Measurements from ENCODE around the gene SHLD1. TPM values are rescaled to one million over a fixed set of nuclear protein-coding genes. Genes with fewer than 3 reads are reported as not detected.

Gene SHLD1
- total RNA-seq, 1 experiment from 2014 or later = 6.7 TPM

- Histone ChIP-seq H3K4me1 (ENCODE audit: insufficient read depth, low read length) (no peaks in the 10 kb centered on the region), H3K27me3 (ENCODE audit: insufficient read depth, low read length) (no peaks in the 10 kb centered on the region), H3K18ac (ENCODE audit: insufficient read length, low read depth, low read length) (no peak overlapping the region), H4K91ac (ENCODE audit: insufficient read length, low read depth, low read length) (no peak overlapping the region), H2BK5ac (ENCODE audit: insufficient read length, low read length) (no peak overlapping the region), H2BK15ac (ENCODE audit: low read depth, low read length) (no peak overlapping the region), H3K4ac (ENCODE audit: low read depth, low read length) (no peak overlapping the region), H3K9ac (ENCODE audit: extremely low read depth, insufficient read length, low read length) (no peak overlapping the region), H3K23me2 (ENCODE audit: insufficient read length, low read depth, low read length, poor library complexity, severe bottlenecking) (no peaks in the 10 kb centered on the region), H2AK5ac (ENCODE audit: insufficient read length, low read length) (no peak overlapping the region), H3K4me2 (ENCODE audit: insufficient read depth, insufficient read length, low read length) (no peak overlapping the region), H4K8ac (replicated peaks; ENCODE audit: insufficient read length, low read depth, low read length) (no peak overlapping the region), H2BK20ac (ENCODE audit: low read depth, low read length, poor library complexity, severe bottlenecking) (no peak overlapping the region), H2BK12ac (ENCODE audit: insufficient read length, low read depth, low read length) (no peak overlapping the region), H4K20me1 (ENCODE audit: control insufficient read depth, insufficient read depth, insufficient read length) (no peaks in the 10 kb centered on the region), H3K56ac (ENCODE audit: insufficient read length, low read depth, low read length) (no peak overlapping the region), H2AFZ (ENCODE audit: low read length) (no peak overlapping the region), H3K14ac (ENCODE audit: insufficient read depth, low read length) (no peak overlapping the region), H3K79me1 (ENCODE audit: insufficient read depth, low read depth, low read length, poor library complexity, severe bottlenecking) (no peaks in the 10 kb centered on the region), H3T11ph (ENCODE audit: low read length) (no peak overlapping the region), H3K23ac (ENCODE audit: insufficient read length, low read depth, low read length) (no peak overlapping the region), H2BK120ac (ENCODE audit: low read depth, low read length, poor library complexity, severe bottlenecking) (no peak overlapping the region), H3K79me2 (ENCODE audit: insufficient read depth, low read length) (no peaks in the 10 kb centered on the region), H3K27ac (ENCODE audit: insufficient read length, low read depth, low read length) (no peak overlapping the region), H4K5ac (ENCODE audit: insufficient read length, low read depth, low read length) (no peak overlapping the region), H3K9me3 (ENCODE audit: control insufficient read depth, low read depth, low read length) (no peaks in the 10 kb centered on the region)
- Mint-ChIP-seq H3K4me3 (no peak overlapping the region), H3K27me3 (ENCODE audit: low read depth) (peaks cover 2% of the 10 kb centered on the region), H3K27ac (no peak overlapping the region), H3K36me3 (ENCODE audit: insufficient read depth in 1 of 3, low read depth in 3 of 3) (no peaks in the 10 kb centered on the region), H3K4me1 (peaks cover 0 to 4% of the 10 kb centered on the region in 2 experiments; a peak in 1 of 4 replicates), H3K9me3 (no peaks in the 10 kb centered on the region)
- no CpG with 5 or more reads among the region's 3 CpGs for WGBS (ENCODE audit: extremely low coverage, insufficient read length, low lambda C conversion rate)
- TF ChIP-seq CTCF (conservative IDR thresholded peaks at IDR 0.05) = no peak
- no peak for DNase-seq
Measured at GRCh38 chr20:5735845-5736510, 14.2 kb upstream of the SHLD1 start.

Data from H9 (cell line).